GM19193 (cell line): ENCODE data around the gene C5AR2.

ENCODE experiments used
- POLR2A ChIP-seq: IDR thresholded peaks from 4 replicates; pipeline ENCODE4 v1.6.1; 2011; ENCODE audit not compliant: insufficient read depth, insufficient read length; ENCODE audit errors: extremely low read depth

Gene C5AR2

GRCh38 chr19:47373246-47374240 is 41.6 kb downstream of the C5AR2 start:
- no peak for TF ChIP-seq POLR2A

- TF ChIP-seq POLR2A = no peak
Measured at GRCh38 chr19:47374876-47375693, 43.1 kb downstream of the C5AR2 start.

GRCh38 chr19:47375694-47376588 is 44.0 kb downstream of the C5AR2 start:
- no peak for TF ChIP-seq POLR2A

GRCh38 chr19:47376589-47377144 is 44.7 kb downstream of the C5AR2 start:
- TF ChIP-seq POLR2A = no peak

GRCh38 chr19:47377208-47377701 is 45.3 kb downstream of the C5AR2 start:
- TF ChIP-seq POLR2A = no peak

- TF ChIP-seq POLR2A = no peak
Measured at GRCh38 chr19:47377801-47378200, 45.8 kb downstream of the C5AR2 start.

- no peak for TF ChIP-seq POLR2A
Measured at GRCh38 chr19:47378246-47378645, 46.3 kb downstream of the C5AR2 start.

- no peak for TF ChIP-seq POLR2A
Measured at GRCh38 chr19:47379381-47379938, 47.5 kb downstream of the C5AR2 start.

GRCh38 chr19:47380559-47380958 is 48.6 kb downstream of the C5AR2 start:
- TF ChIP-seq POLR2A = no peak

GRCh38 chr19:47381121-47381520 is 49.1 kb downstream of the C5AR2 start:
- no peak for TF ChIP-seq POLR2A

GRCh38 chr19:47381653-47382279 is 49.8 kb downstream of the C5AR2 start:
- no peak for TF ChIP-seq POLR2A

- TF ChIP-seq POLR2A = no peak
Measured at GRCh38 chr19:47389150-47389556, 57.2 kb downstream of the C5AR2 start.

- no peak for TF ChIP-seq POLR2A
Measured at GRCh38 chr19:47390533-47391488, 58.8 kb downstream of the C5AR2 start.
